H1 (cell line): Measurements from ENCODE around the gene SNAP25. TPM values are rescaled to one million over a fixed set of nuclear protein-coding genes. Genes with fewer than 3 reads are reported as not detected.

ENCODE experiments used
- CTCF ChIA-PET: fragments of 300-600 bp; sonication (Branson Sonifier 250); formaldehyde crosslinking; loops from one replicate; lab custom pipeline; 2021; ENCODE audit not compliant: partially characterized antibody; lab: Charles Lee
- POLR2A ChIA-PET: fragments of 300-600 bp; sonication (Branson Sonifier 250); formaldehyde crosslinking; loops from one replicate; lab custom pipeline; 2021; ENCODE audit warnings: inconsistent platforms; ENCODE audit not compliant: partially characterized antibody; lab: Charles Lee
- DNase-seq, 2 experiments: peaks; one replicate each; pipeline versions ENCODE4 v3.0.0 to v3.0.0-alpha.2; 2010 to 2022; ENCODE audit warnings: low spot score in 2 of 2, low read depth in 1 of 2, mixed read lengths in 1 of 2
- FAIRE-seq: peaks from 2 replicates; lab custom pipeline; 2011; peaks lifted over from hg19 to GRCh38; lab: Jason Lieb, UNC
- H2AFZ ChIP-seq: 2 replicates; pipeline ENCODE4 v1.8.1; 2012; ENCODE audit warnings: low read length, inconsistent platforms
- H2AK5ac ChIP-seq: 2 replicates; pipeline ENCODE4 v1.6.1; 2013; ENCODE audit warnings: low read depth, low read length
- H2BK120ac ChIP-seq: replicated peaks from 2 replicates; pipeline ENCODE3; 2013; ENCODE audit warnings: low read depth, low read length, inconsistent platforms
- H2BK12ac ChIP-seq: 2 replicates; pipeline ENCODE4 v1.6.1; 2013; ENCODE audit warnings: low read depth, low read length
- H2BK15ac ChIP-seq: 2 replicates; pipeline ENCODE4 v1.6.1; 2013; ENCODE audit warnings: low read length
- H2BK20ac ChIP-seq: 2 replicates; pipeline ENCODE4 v1.6.1; 2013; ENCODE audit warnings: low read length
- H2BK5ac ChIP-seq: 2 replicates; pipeline ENCODE4 v1.6.1; 2013; ENCODE audit warnings: low read depth, low read length
- H3K14ac ChIP-seq: 2 replicates; pipeline ENCODE4 v1.6.1; 2013; ENCODE audit warnings: inconsistent platforms; ENCODE audit not compliant: insufficient read length
- H3K18ac ChIP-seq: 2 replicates; pipeline ENCODE4 v1.6.1; 2013; ENCODE audit warnings: low read length; ENCODE audit errors: extremely low read depth
- H3K23ac ChIP-seq: 2 replicates; pipeline ENCODE4 v1.6.1; 2013; ENCODE audit warnings: inconsistent platforms; ENCODE audit not compliant: insufficient read length
- H3K23me2 ChIP-seq: 2 replicates; pipeline ENCODE4 v1.6.1; 2013; ENCODE audit warnings: low read depth, low read length
- H3K27ac ChIP-seq: 2 replicates; pipeline ENCODE4 v1.6.1; 2011; ENCODE audit warnings: low read depth, low read length, inconsistent platforms
- H3K27me3 ChIP-seq, 4 experiments: replicated peaks in 1 of 4; 1 replicate in 1 of 4; 2 replicates in 3 of 4; pipeline versions ENCODE4 v1.6.1 to v1.8.1; 2011 to 2013; ENCODE audit warnings: low read length in 3 of 4, mild to moderate bottlenecking in 3 of 4, inconsistent platforms in 2 of 4, mixed read lengths in 2 of 4, moderate library complexity in 1 of 4; ENCODE audit not compliant: control insufficient read depth in 3 of 4, insufficient read depth in 3 of 4; ENCODE audit errors: extremely low read depth in 1 of 4
- H3K36me3 ChIP-seq, 4 experiments: 2 replicates each; pipeline versions ENCODE4 v1.6.1 to v1.8.1; 2011 to 2013; ENCODE audit warnings: mild to moderate bottlenecking in 4 of 4, low read length in 3 of 4, moderate library complexity in 2 of 4, control low read depth in 1 of 4, inconsistent platforms in 1 of 4; ENCODE audit not compliant: insufficient read depth in 4 of 4, control insufficient read depth in 2 of 4
- H3K4ac ChIP-seq: replicated peaks from 2 replicates; pipeline ENCODE3; 2013; ENCODE audit warnings: low read length, low read depth, mixed read lengths, inconsistent platforms; ENCODE audit not compliant: insufficient read length
- H3K4me1 ChIP-seq, 4 experiments: replicated peaks in 1 of 4; 1 replicate in 1 of 4; 2 replicates in 3 of 4; pipeline versions ENCODE4 v1.6.1 to v1.8.1; 2011 to 2013; ENCODE audit warnings: low read length in 3 of 4, inconsistent platforms in 2 of 4, mixed read lengths in 1 of 4; ENCODE audit not compliant: insufficient read depth in 4 of 4, control insufficient read depth in 3 of 4
- H3K4me2 ChIP-seq, 2 experiments: 2 replicates each; pipeline versions ENCODE4 v1.6.1 to v1.8.1; 2011 to 2013; ENCODE audit warnings: low read depth in 2 of 2, low read length in 2 of 2, control low read depth in 1 of 2, inconsistent platforms in 1 of 2, mild to moderate bottlenecking in 1 of 2; ENCODE audit not compliant: insufficient read depth in 1 of 2
- H3K4me3 ChIP-seq, 4 experiments: fragments of 200-600, 300-600 bp in 1 of 4; sonication (generic), shearing (Covaris generic), sonication (Bioruptor Twin) in 1 of 4; 2 replicates each; pipeline versions ENCODE4 v1.5.1 to v1.8.1; 2011 to 2016; ENCODE audit warnings: low read length in 4 of 4, low read depth in 3 of 4, control low read depth in 2 of 4, inconsistent platforms in 2 of 4, mild to moderate bottlenecking in 2 of 4, mixed read lengths in 1 of 4, moderate library complexity in 1 of 4; ENCODE audit not compliant: insufficient read depth in 2 of 4; ENCODE audit errors: extremely low read depth in 1 of 4
- H3K56ac ChIP-seq: replicated peaks from 2 replicates; pipeline ENCODE3; 2013; ENCODE audit warnings: low read depth, mild to moderate bottlenecking, mixed read lengths, low read length, inconsistent platforms; ENCODE audit not compliant: insufficient read length
- H3K79me1 ChIP-seq: 2 replicates; pipeline ENCODE4 v1.6.1; 2013; ENCODE audit warnings: low read depth, low read length, control low read depth
- H3K79me2 ChIP-seq, 2 experiments: 2 replicates each; pipeline versions ENCODE4 v1.6.1 to v1.8.1; 2012 to 2013; ENCODE audit warnings: low read length in 2 of 2, mild to moderate bottlenecking in 2 of 2, inconsistent platforms in 1 of 2; ENCODE audit not compliant: insufficient read depth in 2 of 2, control insufficient read depth in 1 of 2
- H3K9ac ChIP-seq, 4 experiments: replicated peaks in 1 of 4; 1 replicate in 1 of 4; 2 replicates in 3 of 4; pipeline versions ENCODE4 v1.6.1 to v1.8.1; 2011 to 2013; ENCODE audit warnings: low read depth in 3 of 4, low read length in 3 of 4, control low read depth in 2 of 4, mild to moderate bottlenecking in 2 of 4, moderate library complexity in 2 of 4, inconsistent platforms in 1 of 4; ENCODE audit errors: extremely low read depth in 1 of 4
- H3K9me3 ChIP-seq, 2 experiments: 2 replicates each; pipeline versions ENCODE4 v1.6.1 to v1.8.1; 2012 to 2013; ENCODE audit warnings: mild to moderate bottlenecking in 2 of 2, moderate library complexity in 2 of 2, control low read depth in 1 of 2, inconsistent platforms in 1 of 2, low read depth in 1 of 2, low read length in 1 of 2, mixed read lengths in 1 of 2; ENCODE audit not compliant: insufficient read depth in 2 of 2
- H4K20me1 ChIP-seq, 2 experiments: replicated peaks in 1 of 2; 2 replicates each; pipeline versions ENCODE3 to v1.8.1; 2011 to 2013; ENCODE audit warnings: inconsistent platforms in 2 of 2, low read length in 2 of 2, mild to moderate bottlenecking in 1 of 2; ENCODE audit not compliant: insufficient read depth in 2 of 2, control insufficient read depth in 1 of 2
- H4K5ac ChIP-seq: 2 replicates; pipeline ENCODE4 v1.6.1; 2013; ENCODE audit warnings: low read length, low read depth, mixed read lengths, inconsistent platforms; ENCODE audit not compliant: insufficient read length
- H4K8ac ChIP-seq: 2 replicates; pipeline ENCODE4 v1.8.0; 2013; ENCODE audit warnings: mild to moderate bottlenecking, moderate library complexity, low read length, inconsistent platforms; ENCODE audit not compliant: insufficient read depth; ENCODE audit errors: extremely low read depth
- H4K91ac ChIP-seq: replicated peaks from 2 replicates; pipeline ENCODE3; 2013; ENCODE audit warnings: low read length, mixed read lengths, inconsistent platforms; ENCODE audit not compliant: insufficient read length
- ATF2 ChIP-seq: IDR thresholded peaks from 2 replicates; pipeline ENCODE4 v1.6.1; 2012; ENCODE audit warnings: low read length, inconsistent platforms
- BACH1 ChIP-seq: IDR thresholded peaks from 2 replicates; pipeline ENCODE4 v1.6.1; 2012; ENCODE audit warnings: low read length, improper control_type of control experiment
- EGR1 ChIP-seq: IDR thresholded peaks from 2 replicates; pipeline ENCODE4 v1.6.1; 2011; ENCODE audit warnings: low read depth, low read length, borderline replicate concordance
- EZH2 ChIP-seq: fragments of 200-600 bp; sonication (generic); IDR thresholded peaks from 2 replicates; pipeline ENCODE4 v1.7.1; 2012; ENCODE audit warnings: low read depth, mild to moderate bottlenecking, moderate library complexity, low read length, inconsistent platforms; ENCODE audit not compliant: severe bottlenecking
- GTF2F1 ChIP-seq: IDR thresholded peaks from 2 replicates; pipeline ENCODE4 v1.6.1; 2012; ENCODE audit warnings: low read depth, low read length, improper control_type of control experiment, borderline replicate concordance
- JUND ChIP-seq: IDR thresholded peaks from 2 replicates; pipeline ENCODE4 v1.6.1; 2011; ENCODE audit warnings: mild to moderate bottlenecking, improper control_type of control experiment, low read length
- KDM4A ChIP-seq: IDR thresholded peaks from one replicate; pipeline ENCODE4 v1.7.1; 2012; ENCODE audit warnings: low read depth, mild to moderate bottlenecking, moderate library complexity, low read length, inconsistent platforms; ENCODE audit not compliant: severe bottlenecking
- KDM5A ChIP-seq: fragments of 200-600 bp; IDR thresholded peaks from 2 replicates; pipeline ENCODE4 v1.7.1; 2012; ENCODE audit warnings: mild to moderate bottlenecking, low read length, inconsistent platforms, mixed read lengths
- POLR2A ChIP-seq, 2 experiments: IDR thresholded peaks; 1 replicate in 1 of 2; 2 replicates in 1 of 2; pipeline ENCODE4 v1.6.1; 2011; ENCODE audit warnings: low read depth in 2 of 2, low read length in 2 of 2, mild to moderate bottlenecking in 2 of 2; ENCODE audit errors: control extremely low read depth in 1 of 2
- RBBP5 ChIP-seq: IDR thresholded peaks from 2 replicates; pipeline ENCODE4 v1.7.1; 2012; ENCODE audit warnings: low read depth, mild to moderate bottlenecking, inconsistent platforms, low read length, moderate library complexity, borderline replicate concordance
- SP2 ChIP-seq: IDR thresholded peaks from 2 replicates; pipeline ENCODE4 v1.6.1; 2012; ENCODE audit warnings: mild to moderate bottlenecking, low read length, inconsistent platforms
- TAF1 ChIP-seq: IDR thresholded peaks from 2 replicates; pipeline ENCODE4 v1.6.1; 2011; ENCODE audit warnings: mild to moderate bottlenecking, low read depth, low read length
- TEAD4 ChIP-seq: IDR thresholded peaks from 2 replicates; pipeline ENCODE4 v1.6.1; 2012; ENCODE audit warnings: low read depth, low read length, inconsistent platforms, mixed read lengths
- polyA plus RNA-seq, 7 experiments: library from polyadenylated mRNA; depleted of rRNA in 3 of 7; stranded (reverse) in 5 of 7; unstranded in 2 of 7; fragments of >200 nt in 5 of 7; fragments of 200-250 nt in 2 of 7; gene quantifications; 1 replicate in 5 of 7; 2 replicates in 1 of 7; 4 replicates in 1 of 7; pipeline versions ENCODE4 v1.2.1 to v1.2.3, GENCODE V29; 2011 to 2013; ENCODE audit warnings: missing spikeins in 2 of 7, mixed read lengths in 2 of 7
- total RNA-seq: library from RNA; stranded (reverse); fragmentation: NEBNext Ultra II Directional; extraction: Animal tissue kit (Norgen Biotek cat#: 25700); gene quantifications from 2 replicates; pipeline ENCODE4 v1.2.1, GENCODE V29; 2021
- TF ChIP-seq, protein P1 (sequence below): IDR thresholded peaks from 2 replicates; pipeline ENCODE4 v1.6.1; 2011; ENCODE audit warnings: low read length, improper control_type of control experiment

SNAP25 gene
- total and polyA plus RNA-seq, 2 of the 8 experiments (the other 6 are each of a cell fraction or from before 2014, with no cell fraction given): 0.51 to 0.52 TPM

DNA sequence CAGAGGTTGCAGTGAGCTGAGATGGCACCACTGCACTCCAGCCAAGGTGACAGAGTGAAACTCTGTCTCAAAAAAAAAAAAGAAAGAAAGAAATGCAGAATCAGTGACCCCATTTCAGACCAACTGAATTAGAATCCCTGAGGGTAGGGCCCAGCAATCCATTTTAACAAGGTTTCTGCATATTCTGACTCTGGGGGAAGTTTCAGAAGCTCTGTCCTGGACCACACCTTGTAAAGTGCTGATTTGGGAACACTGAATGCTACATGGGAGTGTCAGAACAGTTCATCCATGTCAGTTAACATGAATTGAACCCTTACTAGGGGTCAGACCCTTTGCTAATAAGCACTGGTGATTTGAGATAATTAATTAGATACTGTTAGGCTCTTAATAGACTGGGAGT is 52.0 kb downstream of the SNAP25 start:
- Histone ChIP-seq H4K20me1 (no peaks in the 10 kb centered on the region), H3K4me3 (no peak overlapping the region), H2AFZ (no peak overlapping the region), H3K79me2 (no peaks in the 10 kb centered on the region), H4K91ac (no peak overlapping the region), H2BK20ac (no peak overlapping the region), H3K4ac (no peak overlapping the region), H3K9ac (no peak overlapping the region), H2BK12ac (no peak overlapping the region), H3K23me2 (no peaks in the 10 kb centered on the region), H3K4me1 (no peaks in the 10 kb centered on the region), H3K56ac (no peak overlapping the region), H3K27me3 (no peaks in the 10 kb centered on the region), H3K79me1 (no peaks in the 10 kb centered on the region), H3K9me3 (no peaks in the 10 kb centered on the region), H3K23ac (no peak overlapping the region), H2AK5ac (no peak overlapping the region), H3K4me2 (no peak overlapping the region), H3K36me3 (no peaks in the 10 kb centered on the region), H2BK5ac (no peak overlapping the region), H2BK120ac (no peak overlapping the region), H3K18ac (no peak overlapping the region), H3K14ac (no peak overlapping the region), H2BK15ac (no peak overlapping the region), H4K5ac (no peak overlapping the region), H3K27ac (no peak overlapping the region), H4K8ac (no peak overlapping the region)
- CTCF ChIA-PET: no interaction called here
- FAIRE-seq: no peak
- POLR2A ChIA-PET: no interaction called here
- no peak for DNase-seq
- TF ChIP-seq TAF1 (no peak), SP2 (no peak), KDM4A (no peak), TEAD4 (no peak), POLR2A (IDR thresholded peaks at IDR 0.05; ENCODE audit: control extremely low read depth in 1 of 2, low read depth in 2 of 2, low read length in 2 of 2) (no peak), GTF2F1 (no peak), EGR1 (no peak), JUND (no peak), RBBP5 (no peak), BACH1 (no peak), KDM5A (no peak), ATF2 (no peak), EZH2 (no peak)
- TF ChIP-seq, protein P1, sequence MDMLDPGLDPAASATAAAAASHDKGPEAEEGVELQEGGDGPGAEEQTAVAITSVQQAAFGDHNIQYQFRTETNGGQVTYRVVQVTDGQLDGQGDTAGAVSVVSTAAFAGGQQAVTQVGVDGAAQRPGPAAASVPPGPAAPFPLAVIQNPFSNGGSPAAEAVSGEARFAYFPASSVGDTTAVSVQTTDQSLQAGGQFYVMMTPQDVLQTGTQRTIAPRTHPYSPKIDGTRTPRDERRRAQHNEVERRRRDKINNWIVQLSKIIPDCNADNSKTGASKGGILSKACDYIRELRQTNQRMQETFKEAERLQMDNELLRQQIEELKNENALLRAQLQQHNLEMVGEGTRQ: no peak
